GM21367 (cell line): ENCODE measurements around the gene MEGF9.
"Not testable (repeated sequence)": the region's sequence is repeated elsewhere in the genome, so short reads cannot be mapped to it uniquely, and the experiment has no call there.

Source experiments
- ATAC-seq: cut with Tn5 transposase; IDR thresholded peaks from one replicate; pipeline ENCODE4 v1.9.1; 2021; ENCODE audit not compliant: unreplicated experiment

MEGF9 gene

GRCh38 chr9:120580051-120580896 lies 134.0 kb downstream of the MEGF9 start, which contains the start of gene CDK5RAP2:
CDK5RAP2 (minus strand) TSS chr9:120580167; CDS start chr9:120579978, 189 bp downstream.
- ATAC-seq, result peak; percentile 96

DNA sequence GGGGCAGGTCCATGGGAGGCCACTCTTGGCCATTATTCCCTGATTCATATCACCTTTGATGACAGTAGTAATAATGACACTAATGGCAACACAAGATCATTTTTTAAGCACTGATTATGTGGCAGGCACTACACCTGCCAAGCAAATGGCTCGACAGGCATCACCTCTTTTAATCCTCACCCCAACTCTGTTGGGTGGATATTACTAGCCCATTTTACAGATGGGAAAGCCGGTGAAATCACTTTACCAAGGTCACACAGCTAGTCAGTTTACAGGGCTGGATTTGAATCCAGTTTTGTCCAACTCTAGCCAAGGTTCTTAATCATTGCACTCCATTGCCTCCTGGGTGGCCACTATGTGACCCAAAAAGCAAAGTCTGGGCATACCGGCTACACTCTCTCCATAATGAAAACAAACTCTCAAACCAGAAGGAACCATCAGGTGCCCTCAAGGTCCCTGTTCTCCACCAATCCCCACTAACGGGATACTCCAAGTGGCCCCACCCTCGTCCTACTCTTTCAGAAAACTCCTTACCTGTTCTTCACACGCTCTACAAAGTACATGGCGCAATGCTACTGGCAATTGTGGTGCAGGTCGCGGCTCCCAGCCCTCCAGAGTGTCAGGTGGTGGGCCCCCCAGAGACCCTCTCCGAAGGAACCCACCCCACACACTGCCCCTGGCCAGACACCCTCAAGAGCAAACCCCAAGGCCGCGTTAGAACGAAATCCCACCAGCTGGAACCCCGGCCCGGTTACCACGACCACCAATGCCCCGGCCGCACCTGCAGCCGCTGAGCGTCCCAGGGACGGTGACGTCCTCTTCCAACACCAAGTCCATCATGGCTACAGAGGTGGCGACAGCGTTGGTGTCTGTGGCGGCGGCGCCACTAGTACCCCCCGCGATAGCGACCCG lies 134.9 kb downstream of the MEGF9 start:
- ATAC-seq, result no peak

- ATAC-seq, result no peak
Observed at GRCh38 chr9:120574473-120574872, 139.8 kb downstream of the MEGF9 start.

- ATAC-seq, result no peak
Observed at GRCh38 chr9:120572472-120572871, 141.8 kb downstream of the MEGF9 start.

DNA sequence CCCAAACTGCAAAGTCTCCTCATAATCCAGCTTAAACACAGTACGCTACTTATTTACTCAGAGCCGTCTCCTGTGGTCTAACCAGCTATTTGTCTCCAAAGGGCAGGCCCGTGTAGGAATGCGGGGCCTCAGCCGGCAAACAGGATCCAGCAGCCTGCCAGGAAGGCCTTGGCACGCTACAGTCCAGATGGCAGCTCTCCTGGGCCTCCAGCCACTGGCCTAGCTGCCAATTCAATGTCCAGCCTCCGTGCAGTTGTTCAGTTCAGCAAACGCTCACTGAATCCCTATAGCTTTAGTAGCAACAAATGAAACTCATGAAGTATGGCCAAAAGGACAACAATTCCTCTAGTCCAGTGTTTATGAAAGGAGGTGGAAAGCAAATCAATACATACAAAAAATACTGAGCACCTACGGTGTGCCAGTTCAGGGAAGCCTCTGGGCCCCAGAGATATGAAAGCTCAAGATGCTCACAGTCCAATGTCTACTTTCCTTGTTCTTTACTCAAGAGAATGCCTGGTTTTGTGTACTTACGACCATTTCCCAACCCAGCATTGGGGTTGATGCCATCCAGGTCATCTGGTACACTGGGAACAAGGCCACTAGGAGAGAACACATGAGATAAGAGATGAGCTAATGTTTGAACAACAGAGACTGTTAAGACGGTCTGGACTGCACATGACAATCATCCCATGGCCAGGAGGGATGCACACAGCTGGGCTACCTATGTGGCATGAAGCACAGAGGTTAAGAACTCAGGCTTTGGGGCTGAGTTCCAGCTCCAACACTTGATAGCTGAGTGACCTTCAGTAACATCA lies 142.6 kb downstream of the MEGF9 start:
- no peak for ATAC-seq

DNA sequence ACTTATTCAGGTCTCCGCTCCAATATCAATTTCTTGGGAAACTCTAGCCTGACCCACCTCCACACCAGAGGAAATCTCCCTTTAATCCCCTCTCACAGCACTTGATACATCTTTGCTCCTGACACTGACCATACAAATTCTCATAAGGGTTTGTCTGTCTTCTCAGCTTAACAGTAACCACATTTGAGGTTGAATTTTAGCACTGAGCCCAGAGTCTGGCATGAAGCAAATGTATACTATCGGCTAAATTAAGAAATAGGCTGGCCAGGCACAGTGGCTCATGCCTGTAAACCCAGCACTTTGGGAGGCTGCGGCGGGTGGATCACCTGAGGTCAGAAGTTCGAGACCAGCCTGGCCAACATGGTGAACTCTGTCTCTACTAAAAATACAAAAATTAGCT lies 144.0 kb downstream of the MEGF9 start:
- ATAC-seq, result no peak

GRCh38 chr9:120569556-120569955 lies 144.7 kb downstream of the MEGF9 start:
- ATAC-seq, result no peak

DNA sequence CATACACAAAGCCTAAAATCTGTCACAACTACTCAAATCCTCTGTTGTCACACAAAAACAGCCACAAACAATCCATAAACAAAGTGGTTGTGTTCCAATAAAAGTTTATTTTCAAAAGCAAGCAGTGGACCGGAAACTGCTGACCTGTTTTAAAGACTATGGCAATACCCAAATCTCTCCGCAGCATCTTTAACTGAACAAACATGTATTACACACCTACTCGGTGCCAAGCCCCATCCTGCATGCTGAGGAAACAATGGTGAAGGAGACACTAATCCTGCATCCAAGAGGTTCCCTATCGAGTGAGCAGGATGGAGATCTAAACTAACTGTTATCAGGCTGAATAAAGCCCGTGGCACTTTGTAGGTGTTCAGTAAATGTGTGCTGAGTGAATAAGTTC lies 145.5 kb downstream of the MEGF9 start:
- ATAC-seq, result no peak

- no peak for ATAC-seq
Observed at GRCh38 chr9:120567874-120568273, 146.4 kb downstream of the MEGF9 start.

GRCh38 chr9:120567081-120567480 lies 147.2 kb downstream of the MEGF9 start:
- ATAC-seq, result no peak

DNA sequence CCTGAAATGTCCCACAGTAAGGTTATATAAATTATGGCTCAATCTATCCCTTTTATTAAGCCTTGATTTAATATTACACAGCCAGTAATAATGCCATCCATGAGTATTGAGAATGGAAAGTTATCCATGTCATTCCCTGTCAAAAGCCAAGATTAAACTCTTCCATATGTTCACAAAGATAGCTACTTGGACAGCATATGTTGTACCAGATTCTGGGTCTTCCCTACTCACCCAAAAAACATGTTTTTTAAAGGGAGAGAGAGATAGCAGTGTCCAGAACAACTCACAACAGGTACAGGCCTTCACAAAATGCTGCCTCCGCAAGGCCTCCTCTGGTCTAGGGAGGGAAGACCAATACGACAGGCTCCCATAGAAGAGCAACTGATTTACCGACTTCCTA lies 149.7 kb downstream of the MEGF9 start:
- no peak for ATAC-seq

DNA sequence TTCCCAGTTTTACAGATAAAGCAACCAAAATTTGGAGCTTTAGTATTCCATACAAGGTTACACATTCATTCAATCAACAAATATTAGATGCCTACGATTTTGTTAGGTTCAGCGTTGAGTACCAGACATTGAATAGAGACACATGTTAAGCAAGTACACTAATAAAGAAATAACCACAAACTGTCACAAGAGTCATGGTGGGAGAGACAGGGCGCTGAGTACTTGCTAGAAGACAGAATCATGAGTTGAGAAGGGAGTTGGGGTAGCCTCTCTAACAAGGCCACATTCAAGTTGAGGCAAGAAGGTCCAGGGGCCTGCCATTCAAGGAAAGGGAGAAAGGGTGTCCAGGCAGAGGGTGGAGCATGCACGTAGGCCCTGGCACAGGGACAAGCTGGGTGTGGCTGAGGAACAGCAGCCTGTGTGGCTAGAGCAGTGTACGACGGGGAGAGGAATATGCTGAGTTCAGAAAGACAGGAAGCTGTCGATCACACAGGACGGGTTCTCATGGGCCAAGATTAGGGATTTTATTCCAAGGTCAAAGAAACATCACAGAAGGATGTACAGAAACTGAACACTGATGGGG lies 151.3 kb downstream of the MEGF9 start:
- ATAC-seq, result no peak

GRCh38 chr9:120561709-120562108 lies 152.6 kb downstream of the MEGF9 start:
- ATAC-seq, result no peak

GRCh38 chr9:120559546-120559945 lies 154.7 kb downstream of the MEGF9 start:
- no peak for ATAC-seq

DNA sequence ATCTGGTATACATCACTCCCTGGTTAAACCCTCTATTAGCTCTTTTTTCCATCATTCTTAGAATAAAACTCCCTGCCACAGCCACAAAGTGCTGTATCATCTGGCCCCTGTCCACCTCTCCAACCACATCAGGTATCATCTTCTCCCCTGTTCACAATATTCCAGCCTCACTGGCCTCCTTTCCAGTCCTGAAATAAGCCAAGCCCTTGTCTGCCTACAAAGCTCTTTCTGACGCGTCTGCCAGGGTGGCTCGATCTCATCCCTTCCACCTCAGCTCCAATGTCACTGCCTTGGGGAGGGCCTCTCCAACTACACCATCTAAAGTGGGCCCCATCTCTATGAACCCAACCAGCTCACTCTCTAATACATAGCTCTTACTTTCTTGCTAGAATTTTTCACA lies 155.8 kb downstream of the MEGF9 start:
- ATAC-seq, result no peak

DNA sequence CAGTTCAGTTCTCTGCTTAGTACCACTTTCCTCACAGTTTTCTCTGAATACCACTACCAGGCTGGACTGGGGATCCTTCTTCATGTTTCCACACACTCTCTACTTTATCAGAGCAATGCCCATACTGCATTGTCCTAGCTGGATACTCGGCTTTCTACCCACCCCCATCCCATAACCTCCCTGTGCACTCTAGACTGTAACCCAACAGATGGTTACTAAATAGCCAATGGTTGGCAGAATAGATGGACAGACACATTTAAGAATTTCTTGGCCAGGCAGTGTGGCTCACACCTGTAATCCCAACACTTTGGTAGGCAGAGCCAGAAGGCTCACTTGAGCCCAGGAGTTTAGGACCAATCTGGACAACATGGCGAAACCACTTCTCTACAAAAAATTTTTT lies 157.1 kb downstream of the MEGF9 start:
- no peak for ATAC-seq

DNA sequence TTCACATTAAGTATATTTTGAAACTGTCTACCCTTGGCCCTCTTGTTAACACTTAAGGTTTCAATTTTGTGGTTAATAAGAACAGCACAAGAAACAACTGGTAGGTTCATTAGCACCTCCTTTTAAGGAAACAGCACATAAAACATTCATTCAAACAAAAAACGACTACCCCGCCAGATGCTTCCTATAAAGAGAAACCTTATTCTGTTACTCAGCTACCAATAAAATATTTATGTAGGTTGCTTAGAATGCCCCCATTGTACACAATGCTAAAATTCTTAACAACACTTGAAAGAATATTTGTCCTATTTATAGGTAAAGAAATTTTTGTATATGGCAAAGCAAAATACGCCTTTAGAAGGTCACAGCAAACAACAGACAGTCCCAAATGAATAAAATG lies 157.5 kb downstream of the MEGF9 start:
- no peak for ATAC-seq

- ATAC-seq, result no peak
Observed at GRCh38 chr9:120555839-120556238, 158.4 kb downstream of the MEGF9 start.

GRCh38 chr9:120552210-120552704 lies 162.0 kb downstream of the MEGF9 start:
- not testable (repeated sequence) for ATAC-seq
